ENCODE data around the gene KLF16.
"Not testable (repeated sequence)": the region's sequence is repeated elsewhere in the genome, so short reads cannot be mapped to it uniquely, and the experiment has no call there.

The KLF16 gene

GRCh38 chr19:1893791-1894190 lies 30.4 kb upstream of the KLF16 start:
- no peaks in the 10 kb centered on the region for H3K36me3 ChIP-seq (replicated peaks; ENCODE audit: insufficient read depth, low read length)
- H3K4me3 ChIP-seq (ENCODE audit: low read length), result no peak overlapping the region
- H3F3A ChIP-seq (ENCODE audit: insufficient read depth, low read length), result 0 out of 2 replicates have a peak, but pooled peaks cover 10% of the 10 kb centered on the region
- no peaks in the 10 kb centered on the region for H3K9me2 ChIP-seq (replicated peaks; ENCODE audit: insufficient read depth, low read length)
- H4K20me1 ChIP-seq (ENCODE audit: insufficient read depth, low read length), result no peaks in the 10 kb centered on the region
- TF ChIP-seq EZH2 (optimal IDR thresholded peaks at IDR 0.05; ENCODE audit: low read depth, low read length) (no peak), EZH2phosphoT487 (IDR thresholded peaks at IDR 0.05; ENCODE audit: low read length) (no peak), CTCF (IDR thresholded peaks at IDR 0.05; ENCODE audit: low read length) (no peak)
- no peak overlapping the region for H3K27ac ChIP-seq (ENCODE audit: low read length)
- H3K4me2 ChIP-seq (ENCODE audit: low read depth, low read length), result no peak overlapping the region
- DNase-seq, result no peak
- H3K4me1 ChIP-seq (ENCODE audit: low read length), result peaks cover 18% of the 10 kb centered on the region
- H2AFZ ChIP-seq (ENCODE audit: low read length), result no peak overlapping the region
- H3K79me2 ChIP-seq (ENCODE audit: low read length), result no peaks in the 10 kb centered on the region
- H3K9ac ChIP-seq (ENCODE audit: low read length), result no peak overlapping the region
- no peaks in the 10 kb centered on the region for H3K27me3 ChIP-seq (replicated peaks; ENCODE audit: insufficient read depth, low read length)
- H3K9me3 ChIP-seq (replicated peaks; ENCODE audit: insufficient read depth, low read length), result no peaks in the 10 kb centered on the region

- no peak for DNase-seq
- no peak overlapping the region for H3K27ac ChIP-seq (ENCODE audit: low read length)
- H3K9me2 ChIP-seq (replicated peaks; ENCODE audit: insufficient read depth, low read length), result no peaks in the 10 kb centered on the region
- no peak overlapping the region for H3K4me2 ChIP-seq (ENCODE audit: low read depth, low read length)
- H4K20me1 ChIP-seq (ENCODE audit: insufficient read depth, low read length), result no peaks in the 10 kb centered on the region
- H3K4me1 ChIP-seq (ENCODE audit: low read length), result no peaks in the 10 kb centered on the region; the same call in 1 of the 2 replicates
- H3K79me2 ChIP-seq (ENCODE audit: low read length), result peaks cover 2% of the 10 kb centered on the region
- H3F3A ChIP-seq (ENCODE audit: insufficient read depth, low read length), result no peaks in the 10 kb centered on the region
- H3K9ac ChIP-seq (ENCODE audit: low read length), result no peak overlapping the region
- H3K36me3 ChIP-seq (replicated peaks; ENCODE audit: insufficient read depth, low read length), result no peaks in the 10 kb centered on the region
- no peak overlapping the region for H2AFZ ChIP-seq (ENCODE audit: low read length)
- H3K4me3 ChIP-seq (ENCODE audit: low read length), result no peak overlapping the region
- H3K9me3 ChIP-seq (replicated peaks; ENCODE audit: insufficient read depth, low read length), result no peaks in the 10 kb centered on the region
- TF ChIP-seq EZH2 (optimal IDR thresholded peaks at IDR 0.05; ENCODE audit: low read depth, low read length), result no peak
- no peak for TF ChIP-seq CTCF (IDR thresholded peaks at IDR 0.05; ENCODE audit: low read length)
- no peak for TF ChIP-seq EZH2phosphoT487 (IDR thresholded peaks at IDR 0.05; ENCODE audit: low read length)
- H3K27me3 ChIP-seq (replicated peaks; ENCODE audit: insufficient read depth, low read length), result no peaks in the 10 kb centered on the region
Measured at GRCh38 chr19:1889907-1890306, 26.5 kb upstream of the KLF16 start.

GRCh38 chr19:1888385-1888784 lies 25.0 kb upstream of the KLF16 start:
- H3K9ac ChIP-seq (ENCODE audit: low read length), result no peak overlapping the region
- DNase-seq, result no peak

GRCh38 chr19:1886360-1886759 lies 23.0 kb upstream of the KLF16 start:
- H3K36me3 ChIP-seq (replicated peaks; ENCODE audit: insufficient read depth, low read length); H3K4me3 ChIP-seq (ENCODE audit: low read length); H3K27ac ChIP-seq (ENCODE audit: low read length); H3F3A ChIP-seq (ENCODE audit: insufficient read depth, low read length); H3K9me2 ChIP-seq (replicated peaks; ENCODE audit: insufficient read depth, low read length); H3K9me3 ChIP-seq (replicated peaks; ENCODE audit: insufficient read depth, low read length); H3K9ac ChIP-seq (ENCODE audit: low read length); H2AFZ ChIP-seq (ENCODE audit: low read length); H3K27me3 ChIP-seq (replicated peaks; ENCODE audit: insufficient read depth, low read length); H4K20me1 ChIP-seq (ENCODE audit: insufficient read depth, low read length); H3K4me2 ChIP-seq (ENCODE audit: low read depth, low read length); DNase-seq: not testable (repeated sequence)
- peaks cover 36% of the 10 kb centered on the region for H3K79me2 ChIP-seq (ENCODE audit: low read length)
- peaks cover 10% of the 10 kb centered on the region for H3K4me1 ChIP-seq (ENCODE audit: low read length)

More at GRCh38 chr19:1888385-1888784, 25.0 kb upstream of the KLF16 start:
- Histone ChIP-seq H4K20me1 (ENCODE audit: insufficient read depth, low read length) (0 out of 2 replicates have a peak, but pooled peaks cover 6% of the 10 kb centered on the region), H3K4me2 (ENCODE audit: low read depth, low read length) (no peak overlapping the region), H3K9me2 (replicated peaks; ENCODE audit: insufficient read depth, low read length) (no peaks in the 10 kb centered on the region), H2AFZ (ENCODE audit: low read length) (no peak overlapping the region), H3K9me3 (replicated peaks; ENCODE audit: insufficient read depth, low read length) (no peaks in the 10 kb centered on the region), H3K4me1 (ENCODE audit: low read length) (peaks cover 10% of the 10 kb centered on the region), H3F3A (ENCODE audit: insufficient read depth, low read length) (no peaks in the 10 kb centered on the region), H3K27ac (ENCODE audit: low read length) (no peak overlapping the region), H3K36me3 (replicated peaks; ENCODE audit: insufficient read depth, low read length) (no peaks in the 10 kb centered on the region), H3K79me2 (ENCODE audit: low read length) (peaks cover 17% of the 10 kb centered on the region), H3K4me3 (ENCODE audit: low read length) (no peak overlapping the region), H3K27me3 (replicated peaks; ENCODE audit: insufficient read depth, low read length) (no peaks in the 10 kb centered on the region)
- TF ChIP-seq EZH2phosphoT487 (IDR thresholded peaks at IDR 0.05; ENCODE audit: low read length), result no peak
- no peak for TF ChIP-seq EZH2 (optimal IDR thresholded peaks at IDR 0.05; ENCODE audit: low read depth, low read length)
- TF ChIP-seq CTCF (IDR thresholded peaks at IDR 0.05; ENCODE audit: low read length), result no peak

- H3K27me3 ChIP-seq (replicated peaks; ENCODE audit: insufficient read depth, low read length); H3F3A ChIP-seq (ENCODE audit: insufficient read depth, low read length); H3K36me3 ChIP-seq (replicated peaks; ENCODE audit: insufficient read depth, low read length); H3K9me2 ChIP-seq (replicated peaks; ENCODE audit: insufficient read depth, low read length); H4K20me1 ChIP-seq (ENCODE audit: insufficient read depth, low read length); H3K27ac ChIP-seq (ENCODE audit: low read length); H3K9me3 ChIP-seq (replicated peaks; ENCODE audit: insufficient read depth, low read length): not testable (repeated sequence)
- Histone ChIP-seq H3K4me3 (ENCODE audit: low read length) (peak within 1 kb of the TSS; percentile 97), H3K79me2 (ENCODE audit: low read length) (peaks cover 41% of the 10 kb centered on the region), H3K4me1 (ENCODE audit: low read length) (peaks cover 10% of the 10 kb centered on the region), H2AFZ (ENCODE audit: low read length) (peak within 1 kb of the TSS; percentile 25; the same call in 1 of the 2 replicates), H3K4me2 (ENCODE audit: low read depth, low read length) (peak within 1 kb of the TSS; percentile 93), H3K9ac (ENCODE audit: low read length) (peak within 1 kb of the TSS; percentile 89)
- peak; percentile 98 for DNase-seq
Measured at GRCh38 chr19:1885398-1886119, 22.2 kb upstream of the KLF16 start, which contains the start of gene ABHD17A. Gene ABHD17A, minus strand, starts transcription at chr19:1885496. Its CDS starts 3,930 bp downstream, at chr19:1881566.

Measured in MM.1S (cell line).